ENCODE results near the gene AQP3. TPM values are rescaled to one million over a fixed set of nuclear protein-coding genes. Genes with fewer than 3 reads are reported as not detected.

Gene AQP3
- total and polyA plus RNA-seq, 7 donors, result 1.6 to 13.6 (median 4.4) TPM

- TF ChIP-seq POLR2AphosphoS5 (IDR thresholded peaks at IDR 0.05) (no peak), POLR2A (IDR thresholded peaks at IDR 0.05) (no peak), EP300 (IDR thresholded peaks at IDR 0.05) (no peak)
- TF ChIP-seq, protein P1, sequence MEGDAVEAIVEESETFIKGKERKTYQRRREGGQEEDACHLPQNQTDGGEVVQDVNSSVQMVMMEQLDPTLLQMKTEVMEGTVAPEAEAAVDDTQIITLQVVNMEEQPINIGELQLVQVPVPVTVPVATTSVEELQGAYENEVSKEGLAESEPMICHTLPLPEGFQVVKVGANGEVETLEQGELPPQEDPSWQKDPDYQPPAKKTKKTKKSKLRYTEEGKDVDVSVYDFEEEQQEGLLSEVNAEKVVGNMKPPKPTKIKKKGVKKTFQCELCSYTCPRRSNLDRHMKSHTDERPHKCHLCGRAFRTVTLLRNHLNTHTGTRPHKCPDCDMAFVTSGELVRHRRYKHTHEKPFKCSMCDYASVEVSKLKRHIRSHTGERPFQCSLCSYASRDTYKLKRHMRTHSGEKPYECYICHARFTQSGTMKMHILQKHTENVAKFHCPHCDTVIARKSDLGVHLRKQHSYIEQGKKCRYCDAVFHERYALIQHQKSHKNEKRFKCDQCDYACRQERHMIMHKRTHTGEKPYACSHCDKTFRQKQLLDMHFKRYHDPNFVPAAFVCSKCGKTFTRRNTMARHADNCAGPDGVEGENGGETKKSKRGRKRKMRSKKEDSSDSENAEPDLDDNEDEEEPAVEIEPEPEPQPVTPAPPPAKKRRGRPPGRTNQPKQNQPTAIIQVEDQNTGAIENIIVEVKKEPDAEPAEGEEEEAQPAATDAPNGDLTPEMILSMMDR (IDR thresholded peaks at IDR 0.05), result no peak
- H3K4me1 ChIP-seq, result no peaks in the 10 kb centered on the region
- DNase-seq, result no peak
- no peaks in the 10 kb centered on the region for H3K36me3 ChIP-seq
- no peaks in the 10 kb centered on the region for H3K9me3 ChIP-seq
- H3K4me3 ChIP-seq, result no peak overlapping the region
- H3K27me3 ChIP-seq, result no peaks in the 10 kb centered on the region
- H3K27ac ChIP-seq, result no peak overlapping the region
- WGBS, 2 donors, result 79 to 88% methylated on average over 2 of the region's 2 CpGs
- intact Hi-C loops (cut with DNase I), result no loop called here
Measured at GRCh38 chr9:33431420-33431819, 16.0 kb downstream of the AQP3 start.

- H3K36me3 ChIP-seq, result no peaks in the 10 kb centered on the region
- H3K27me3 ChIP-seq, result no peaks in the 10 kb centered on the region
- H3K27ac ChIP-seq, result no peak overlapping the region
- TF ChIP-seq POLR2A (IDR thresholded peaks at IDR 0.05), result no peak
- TF ChIP-seq POLR2AphosphoS5 (IDR thresholded peaks at IDR 0.05), result no peak
- no peak for TF ChIP-seq EP300 (IDR thresholded peaks at IDR 0.05)
- TF ChIP-seq, protein P1 (IDR thresholded peaks at IDR 0.05), result no peak
- WGBS, 2 donors, result 44 to 51% methylated on average over 1 of the region's 1 CpG
- no peak overlapping the region for H3K4me3 ChIP-seq
- H3K9me3 ChIP-seq, result no peaks in the 10 kb centered on the region
- no peak for DNase-seq
- intact Hi-C loops (cut with DNase I), result no loop called here
- no peaks in the 10 kb centered on the region for H3K4me1 ChIP-seq
Measured at GRCh38 chr9:33430942-33431341, 16.5 kb downstream of the AQP3 start.

DNA sequence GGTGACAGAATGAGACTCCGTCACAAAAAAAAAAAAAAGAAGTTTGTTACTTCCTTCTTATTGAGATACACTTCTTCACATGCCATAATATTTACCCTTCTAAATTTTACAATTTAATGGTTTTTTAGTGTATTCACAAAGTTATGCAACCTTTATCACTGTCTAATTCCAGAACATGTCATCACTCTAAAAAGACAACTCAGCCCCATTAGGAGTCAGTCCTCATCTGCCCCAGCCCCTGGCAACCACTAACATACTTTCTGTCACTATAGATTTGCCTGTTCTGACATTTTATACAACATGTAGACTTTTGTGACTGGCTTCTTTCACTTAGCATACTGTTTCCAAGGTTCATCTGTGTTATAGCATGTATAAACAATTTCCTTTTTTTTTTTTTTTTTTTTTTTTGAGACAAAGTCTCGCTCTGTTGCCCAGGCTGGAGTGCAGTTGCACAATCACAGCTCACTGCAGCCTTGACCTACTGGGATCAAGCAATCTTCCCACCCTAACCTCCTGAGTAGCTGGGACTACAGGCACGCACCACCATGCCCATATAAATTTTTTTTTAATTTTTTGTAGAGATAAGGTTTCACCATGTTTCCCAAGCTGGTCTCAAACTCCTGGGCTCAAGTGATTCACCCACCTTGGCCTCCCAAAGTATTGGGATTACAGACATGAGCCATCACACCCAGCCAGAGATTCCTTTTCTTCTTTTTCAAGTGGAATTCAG lies 18.0 kb downstream of the AQP3 start:
- Histone ChIP-seq H3K4me1 (no peaks in the 10 kb centered on the region), H3K4me3 (no peak overlapping the region), H3K9me3 (no peaks in the 10 kb centered on the region), H3K36me3 (no peaks in the 10 kb centered on the region), H3K27me3 (no peaks in the 10 kb centered on the region), H3K27ac (no peak overlapping the region)
- 65 to 86% methylated on average over 3 of the region's 3 CpGs for WGBS, 2 donors
- DNase-seq, result no peak
- intact Hi-C loops (cut with DNase I), result no loop called here
- TF ChIP-seq POLR2AphosphoS5 (IDR thresholded peaks at IDR 0.05), result no peak
- TF ChIP-seq, protein P1 (IDR thresholded peaks at IDR 0.05), result no peak
- TF ChIP-seq EP300 (IDR thresholded peaks at IDR 0.05), result no peak
- TF ChIP-seq POLR2A (IDR thresholded peaks at IDR 0.05), result no peak

GRCh38 chr9:33426843-33427293 lies 20.5 kb downstream of the AQP3 start:
- WGBS, 2 donors, result 91 to 93% methylated on average over 7 of the region's 7 CpGs

More at GRCh38 chr9:33426843-33427293, 20.5 kb downstream of the AQP3 start:
- DNase-seq, result no peak
- Histone ChIP-seq H3K36me3 (no peaks in the 10 kb centered on the region), H3K4me1 (no peaks in the 10 kb centered on the region), H3K9me3 (no peaks in the 10 kb centered on the region), H3K27ac (no peak overlapping the region), H3K4me3 (no peak overlapping the region), H3K27me3 (no peaks in the 10 kb centered on the region)
- TF ChIP-seq POLR2AphosphoS5 (IDR thresholded peaks at IDR 0.05), result no peak
- TF ChIP-seq EP300 (IDR thresholded peaks at IDR 0.05), result no peak
- TF ChIP-seq, protein P1 (IDR thresholded peaks at IDR 0.05), result no peak
- no peak for TF ChIP-seq POLR2A (IDR thresholded peaks at IDR 0.05)
- intact Hi-C loops (cut with DNase I), result no loop called here
